ENCODE data around the gene C2orf74. TPM values are rescaled to one million over a fixed set of nuclear protein-coding genes. Genes with fewer than 3 reads are reported as not detected.
"Not testable (repeated sequence)": the region's sequence is repeated elsewhere in the genome, so short reads cannot be mapped to it uniquely, and the experiment has no call there.

Gene C2orf74
- 13.5 TPM for total RNA-seq

DNA sequence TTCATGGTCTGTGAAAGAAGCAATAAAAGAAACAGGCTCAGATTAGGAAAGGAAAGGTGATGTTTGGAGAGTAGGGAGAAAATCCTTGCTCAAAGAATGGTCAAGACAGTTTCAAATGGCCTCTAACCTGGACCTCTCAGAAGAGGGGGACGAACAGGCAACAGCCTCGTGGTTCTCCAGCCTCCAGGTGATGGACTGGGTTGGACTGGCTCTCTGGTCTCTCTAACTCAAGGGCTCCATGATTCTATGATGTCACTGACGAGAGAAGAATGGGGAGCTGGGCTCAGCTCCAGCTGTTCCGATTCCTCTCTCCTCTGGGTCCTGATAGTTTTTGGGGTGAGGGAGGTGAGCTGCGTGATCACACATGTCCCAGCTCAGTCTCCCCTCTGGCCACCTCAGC lies at the start of gene C2orf74:
Gene C2orf74 (plus strand): TSS at position 301 of the 400 bp plus-strand sequence. CDS start 327 bp downstream, outside the sequence.
- ATAC-seq (no peak), DNase-seq (ENCODE audit: low spot score) (peak; percentile 15)

GRCh38 chr2:61114147-61114546 lies 47.8 kb upstream of the C2orf74 start:
- ATAC-seq, result no peak

DNA sequence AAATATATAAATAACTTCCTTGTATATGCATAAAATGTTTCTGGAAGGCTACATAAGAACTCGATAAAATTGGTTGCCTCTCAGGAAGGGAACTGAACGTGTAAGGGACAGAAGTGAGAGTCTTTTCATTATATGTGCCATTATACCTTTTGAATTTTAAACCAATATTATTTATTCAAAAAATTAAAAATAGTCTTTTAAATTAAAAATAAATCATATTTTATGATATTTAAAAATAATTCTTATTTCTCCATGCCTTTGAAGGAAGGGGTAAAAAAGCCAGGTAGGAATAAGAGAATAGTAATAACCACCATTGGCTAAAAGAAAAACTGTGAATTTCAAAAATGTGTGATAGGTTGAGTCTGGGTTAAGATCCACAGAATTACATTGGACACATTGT lies 45.7 kb upstream of the C2orf74 start:
- no peak for ATAC-seq
- DNase-seq (ENCODE audit: low spot score), result no peak

More at GRCh38 chr2:61114147-61114546, 47.8 kb upstream of the C2orf74 start:
- DNase-seq (ENCODE audit: low spot score), result no peak

DNA sequence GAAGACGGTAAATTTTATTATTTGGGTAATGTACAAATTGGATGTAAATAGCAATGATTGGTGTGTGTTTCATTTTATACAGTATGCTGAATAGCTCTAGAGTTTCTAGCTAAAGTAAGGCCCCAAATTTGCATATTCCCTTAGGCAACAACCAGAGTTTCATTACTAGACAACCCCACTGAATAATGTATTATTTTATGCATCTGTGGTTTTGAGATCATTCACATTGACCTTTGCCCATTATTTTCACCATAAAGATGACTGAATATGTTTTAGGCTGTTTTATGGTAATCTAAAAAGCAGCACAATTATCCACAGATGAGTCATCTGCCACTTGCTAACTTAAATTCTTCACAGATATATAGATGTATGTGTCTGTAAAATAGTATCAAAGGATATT lies 44.5 kb upstream of the C2orf74 start:
- no peak for DNase-seq (ENCODE audit: low spot score)
- ATAC-seq, result no peak

GRCh38 chr2:61125123-61125710 lies 36.8 kb upstream of the C2orf74 start:
- ATAC-seq, result no peak

GRCh38 chr2:61125798-61126197 lies 36.2 kb upstream of the C2orf74 start:
- no peak for DNase-seq (ENCODE audit: low spot score)
- ATAC-seq, result no peak

More at GRCh38 chr2:61125123-61125710, 36.8 kb upstream of the C2orf74 start:
- DNase-seq (ENCODE audit: low spot score), result no peak

DNA sequence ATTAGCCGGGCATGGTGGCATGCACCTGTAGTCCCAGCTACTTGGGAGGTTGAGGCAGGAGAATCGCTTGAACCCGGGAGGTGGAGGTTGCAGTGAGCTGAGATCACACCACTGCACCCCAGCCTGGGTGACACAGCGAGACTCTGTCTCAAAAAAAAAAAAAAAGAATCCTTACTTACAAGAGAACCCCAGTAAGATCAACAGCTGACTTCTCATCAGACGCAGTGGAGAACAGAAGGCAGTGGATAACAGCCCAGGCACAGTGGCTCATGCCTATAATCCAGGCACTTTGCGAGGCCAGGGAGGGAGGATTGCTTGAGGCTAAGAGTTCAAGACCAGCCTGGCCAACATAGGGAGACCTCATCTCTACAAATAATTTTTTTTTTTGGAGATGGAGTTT lies 33.9 kb upstream of the C2orf74 start:
- DNase-seq (ENCODE audit: low spot score); ATAC-seq: not testable (repeated sequence)

GRCh38 chr2:61134141-61134540 lies 27.8 kb upstream of the C2orf74 start:
- no peak for DNase-seq (ENCODE audit: low spot score)
- no peak for ATAC-seq

- DNase-seq (ENCODE audit: low spot score), result no peak
- peak; percentile 92 for ATAC-seq
These were observed 26.5 kb upstream of the C2orf74 start for GRCh38 chr2:61135510-61135909.

GRCh38 chr2:61138859-61139258 lies 23.1 kb upstream of the C2orf74 start:
- no peak for ATAC-seq

GRCh38 chr2:61141151-61141550 lies 20.8 kb upstream of the C2orf74 start:
- no peak for ATAC-seq
- DNase-seq (ENCODE audit: low spot score), result no peak

More at GRCh38 chr2:61138859-61139258, 23.1 kb upstream of the C2orf74 start:
- DNase-seq (ENCODE audit: low spot score), result no peak

DNA sequence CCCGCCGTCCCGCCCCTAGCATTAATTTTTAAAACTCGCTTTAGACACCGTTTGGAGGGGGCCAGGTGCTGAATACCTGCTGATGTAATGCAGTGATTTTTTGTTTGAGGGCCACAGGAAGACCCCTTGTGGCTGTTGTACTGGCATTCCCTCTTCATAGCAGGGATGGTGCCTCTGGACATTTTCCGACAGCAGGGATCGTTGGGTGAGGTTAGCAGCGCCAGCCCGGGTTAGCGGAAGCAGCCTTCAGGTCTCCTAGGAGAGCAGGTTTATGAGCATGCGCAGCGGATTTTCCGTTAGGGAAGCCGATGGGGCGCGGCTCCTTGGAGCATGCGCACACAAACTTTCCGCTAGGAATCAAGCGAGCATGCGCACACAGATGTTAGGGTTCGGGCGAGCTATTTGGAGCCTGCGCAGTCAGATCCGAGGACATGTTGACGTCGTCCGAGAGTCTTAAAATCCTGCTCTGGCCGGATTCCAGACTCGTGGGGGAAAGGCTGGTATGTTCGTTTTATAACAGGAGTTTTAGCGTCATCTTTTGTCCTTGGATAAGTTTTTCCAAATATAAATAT lies 17.2 kb upstream of the C2orf74 start:
- ATAC-seq (peak; percentile 98), DNase-seq (ENCODE audit: low spot score) (peak; percentile 98)

GRCh38 chr2:61145990-61146389 lies 16.0 kb upstream of the C2orf74 start:
- DNase-seq (ENCODE audit: low spot score) (no peak), ATAC-seq (no peak)

- ATAC-seq; DNase-seq (ENCODE audit: low spot score): not testable (repeated sequence)
These were observed 13.9 kb upstream of the C2orf74 start for GRCh38 chr2:61148091-61148490.

- no peak for DNase-seq (ENCODE audit: low spot score)
- ATAC-seq, result no peak
These were observed 12.9 kb upstream of the C2orf74 start for GRCh38 chr2:61149074-61149473.

GRCh38 chr2:61151436-61151835 lies 10.6 kb upstream of the C2orf74 start:
- DNase-seq (ENCODE audit: low spot score) (no peak), ATAC-seq (no peak)

GRCh38 chr2:61157371-61158003 lies 4.5 kb upstream of the C2orf74 start:
- DNase-seq (ENCODE audit: low spot score) (peak; percentile 53), ATAC-seq (peak; percentile 93)

- ATAC-seq, result peak; percentile 29
- DNase-seq (ENCODE audit: low spot score), result peak; percentile 12
These were observed 3.5 kb upstream of the C2orf74 start for GRCh38 chr2:61158356-61158955.

GRCh38 chr2:61162721-61163120 lies 733 bp downstream of the C2orf74 start:
- ATAC-seq (no peak), DNase-seq (ENCODE audit: low spot score) (peak; percentile 3)

GRCh38 chr2:61165082-61165481 lies 3.1 kb downstream of the C2orf74 start:
- not testable (repeated sequence) for DNase-seq (ENCODE audit: low spot score); ATAC-seq

DNA sequence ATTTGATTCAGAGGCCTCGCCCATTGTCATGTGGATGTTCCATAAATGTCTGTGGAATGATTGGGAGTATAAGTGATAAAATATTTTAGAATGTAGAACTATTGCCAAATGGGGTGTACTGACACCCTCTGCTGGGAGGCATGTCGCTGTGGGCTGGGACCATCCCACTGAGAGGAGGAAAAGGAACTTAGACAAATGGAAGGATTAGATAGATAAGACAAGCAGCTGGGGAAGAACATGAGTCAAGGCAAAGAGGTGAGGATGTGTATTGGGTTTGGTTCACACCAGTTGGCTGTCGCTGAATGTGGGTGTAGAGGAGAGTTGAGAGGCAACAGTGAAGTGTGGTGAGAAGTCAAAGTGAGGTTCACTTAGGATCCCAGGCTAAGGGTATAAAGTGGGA lies 4.0 kb downstream of the C2orf74 start:
- DNase-seq (ENCODE audit: low spot score) (no peak), ATAC-seq (no peak)

- ATAC-seq (no peak), DNase-seq (ENCODE audit: low spot score) (no peak)
These were observed 5.6 kb downstream of the C2orf74 start for GRCh38 chr2:61167579-61167978.

Measured in left lobe of liver (tissue), 2 donors.